CD4-positive, alpha-beta T cell treated with Interleukin-17A for 1 hour (primary cell): Measurements from ENCODE around the gene TAF11L12.
"Not testable (repeated sequence)": the region's sequence is repeated elsewhere in the genome, so short reads cannot be mapped to it uniquely, and the experiment has no call there.

Experiments used
- DNase-seq: peaks from one replicate; pipeline ENCODE4 v3.0.0-alpha.2; 2020

The TAF11L12 gene

DNA sequence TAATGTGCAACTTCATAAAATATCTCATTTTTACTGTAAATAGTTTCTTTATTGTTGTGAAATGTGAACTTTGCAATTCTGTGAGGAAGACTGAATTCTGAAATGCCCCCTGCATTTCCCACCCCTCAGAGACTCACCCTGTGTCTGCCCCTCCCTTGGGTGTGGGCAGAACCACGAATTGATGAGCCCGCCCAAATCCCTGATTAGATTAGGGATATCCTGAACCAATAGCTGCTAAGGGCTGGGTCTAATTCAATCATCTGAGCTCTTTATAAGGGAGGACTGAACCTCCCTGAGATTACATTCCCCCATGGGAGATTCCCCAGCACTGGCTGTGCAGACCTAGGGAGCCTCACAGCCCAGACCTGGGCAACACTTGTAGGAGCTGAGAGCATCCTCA, at the start of gene TAF11L12:
Gene TAF11L12, plus strand, starts transcription at position 301 of the 400 bp plus-strand sequence.
- not testable (repeated sequence) for DNase-seq

DNA sequence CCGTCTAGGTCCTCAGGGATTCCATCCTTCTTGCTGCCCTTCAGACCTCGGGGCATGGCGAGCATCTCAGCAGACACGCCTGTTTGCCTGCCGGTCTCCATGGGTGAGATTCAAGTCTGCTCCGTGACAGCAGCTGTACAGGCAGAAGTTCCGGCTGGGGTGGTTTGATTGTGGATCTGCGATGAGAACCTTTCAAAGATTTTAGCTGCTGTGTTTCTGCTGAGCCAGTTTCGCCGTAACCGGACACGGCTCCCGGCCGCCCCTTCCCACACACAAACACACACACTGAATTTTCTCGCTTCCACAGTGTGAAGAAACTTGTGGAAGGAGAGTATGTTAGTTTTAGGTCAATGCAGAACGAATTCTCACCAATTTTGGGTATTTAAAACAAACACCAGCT, 24.5 kb upstream of the TAF11L12 start, which contains the start of gene TAF11L7:
Gene TAF11L7, minus strand, starts transcription at position 101 of the 400 bp plus-strand sequence.
- not testable (repeated sequence) for DNase-seq

GRCh38 chr5:17590860-17591259, 19.3 kb upstream of the TAF11L12 start, which contains the start of gene TAF11L8:
TSS of gene TAF11L8 (minus strand) at chr5:17590960.
- not testable (repeated sequence) for DNase-seq

GRCh38 chr5:17594255-17594654, 15.9 kb upstream of the TAF11L12 start, which contains the start of gene TAF11L9:
TSS of gene TAF11L9 (minus strand) at chr5:17594394.
- DNase-seq: not testable (repeated sequence)

DNA sequence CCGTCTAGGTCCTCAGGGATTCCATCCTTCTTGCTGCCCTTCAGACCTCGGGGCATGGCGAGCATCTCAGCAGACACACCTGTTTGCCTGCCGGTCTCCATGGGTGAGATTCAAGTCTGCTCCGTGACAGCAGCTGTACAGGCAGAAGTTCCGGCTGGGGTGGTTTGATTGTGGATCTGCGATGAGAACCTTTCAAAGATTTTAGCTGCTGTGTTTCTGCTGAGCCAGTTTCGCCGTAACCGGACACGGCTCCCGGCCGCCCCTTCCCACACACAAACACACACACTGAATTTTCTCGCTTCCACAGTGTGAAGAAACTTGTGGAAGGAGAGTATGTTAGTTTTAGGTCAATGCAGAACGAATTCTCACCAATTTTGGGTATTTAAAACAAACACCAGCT, 12.5 kb upstream of the TAF11L12 start, which contains the start of gene TAF11L10:
Gene TAF11L10, minus strand, starts transcription at position 101 of the 400 bp plus-strand sequence.
- DNase-seq: not testable (repeated sequence)

DNA sequence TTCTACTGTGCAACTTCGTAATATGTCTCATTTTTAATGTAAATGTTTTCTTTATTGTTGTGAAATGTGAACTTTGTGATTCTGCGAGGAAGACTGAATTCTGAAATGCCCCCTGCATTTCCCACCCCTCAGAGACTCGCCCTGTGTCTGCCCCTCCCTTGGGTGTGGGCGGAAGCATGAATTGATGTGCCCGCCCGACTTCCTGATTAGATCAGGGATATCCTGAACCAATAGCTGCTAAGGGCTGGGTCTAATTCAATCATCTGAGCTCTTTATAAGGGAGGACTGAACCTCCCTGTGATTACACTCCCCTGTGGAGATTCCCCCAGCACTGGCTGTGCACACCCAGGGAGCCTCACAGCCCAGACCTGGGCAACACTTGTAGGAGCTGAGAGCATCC, 6.3 kb upstream of the TAF11L12 start, which contains the start of gene TAF11L11:
Gene TAF11L11, plus strand, starts transcription at position 304 of the 400 bp plus-strand sequence.
- not testable (repeated sequence) for DNase-seq

DNA sequence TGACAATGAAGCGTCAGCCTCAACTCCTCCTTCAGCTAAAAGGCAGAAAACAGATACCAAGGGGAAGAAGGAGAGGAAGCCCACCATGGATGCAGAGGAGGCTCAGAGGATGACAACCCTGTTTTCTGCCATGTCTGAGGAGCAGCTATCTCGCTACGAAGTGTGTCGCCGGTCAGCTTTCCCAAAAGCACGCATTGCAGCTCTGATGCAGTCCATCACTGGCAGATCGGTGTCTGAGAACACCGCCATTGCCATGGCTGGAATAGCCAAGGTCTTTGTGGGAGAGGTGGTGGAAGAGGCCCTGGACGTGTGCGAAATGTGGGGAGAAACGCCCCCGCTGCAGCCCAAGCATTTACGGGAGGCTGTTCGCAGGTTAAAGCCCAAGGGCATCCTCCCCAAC, 5.2 kb upstream of the TAF11L12 start:
- no peak for DNase-seq

- DNase-seq: not testable (repeated sequence)
Observed at GRCh38 chr5:17607461-17607860, 2.7 kb upstream of the TAF11L12 start.

GRCh38 chr5:17614872-17615605, 4.8 kb downstream of the TAF11L12 start:
- DNase-seq: no peak

DNA sequence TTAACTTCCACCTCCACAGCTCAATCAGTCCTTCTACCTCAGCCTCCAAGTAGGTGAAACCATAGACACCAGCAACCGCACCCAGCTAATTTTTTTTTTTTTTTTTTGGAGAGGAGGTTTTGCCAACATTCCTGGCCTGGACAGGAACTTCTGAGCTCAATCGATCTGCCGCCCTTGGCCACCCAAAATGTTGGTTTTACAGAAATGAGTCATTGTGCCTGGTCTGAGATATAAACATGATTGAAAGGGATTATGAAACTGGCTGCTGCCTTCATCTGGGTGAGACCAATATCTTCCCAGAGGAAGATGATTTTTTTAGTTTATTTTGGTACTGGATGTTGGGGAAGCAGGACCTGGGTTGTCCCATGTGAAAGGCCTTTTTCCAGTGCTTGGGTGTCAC, 9.2 kb downstream of the TAF11L12 start:
- no peak for DNase-seq

DNA sequence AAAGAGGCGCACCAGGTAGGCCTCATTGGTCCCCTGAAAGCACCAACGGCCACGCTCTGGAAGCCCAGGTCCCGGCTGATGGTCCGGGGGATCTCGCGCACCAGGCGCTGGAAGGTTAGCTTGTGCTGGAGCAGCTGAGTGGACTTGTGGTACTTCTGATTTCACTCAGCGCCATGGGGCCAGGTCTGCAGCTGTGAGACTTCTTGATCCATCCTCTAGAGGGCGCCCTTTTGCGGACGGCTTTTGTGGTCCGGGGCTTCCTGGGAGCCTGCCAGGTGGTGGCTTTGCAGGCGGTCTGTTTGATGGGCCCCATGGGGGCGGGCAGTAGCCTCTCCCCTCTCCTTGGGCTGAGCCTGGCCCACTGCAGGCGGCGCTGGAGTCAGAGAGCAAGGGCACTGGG, 10.4 kb downstream of the TAF11L12 start:
- DNase-seq: no peak

DNA sequence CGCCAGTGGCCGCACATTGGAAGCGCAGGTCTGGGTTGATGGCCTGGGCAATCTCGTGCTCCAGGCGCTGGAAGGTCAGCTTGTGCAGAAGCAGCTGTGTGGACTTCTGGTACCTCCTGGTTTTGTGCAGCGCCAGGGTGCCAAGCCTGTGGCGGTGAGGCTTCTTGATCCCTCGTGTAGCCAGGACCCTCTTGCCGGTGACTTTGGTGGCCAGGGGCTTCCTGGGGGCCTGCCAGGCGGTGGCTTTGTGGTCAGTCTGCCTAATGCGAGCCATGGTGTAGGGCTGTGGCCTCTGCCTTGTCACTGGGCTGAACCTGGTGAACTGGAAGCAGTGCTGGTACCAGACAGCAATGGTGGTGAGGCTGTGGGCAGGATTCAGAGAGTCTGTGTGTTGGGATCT, 15.5 kb downstream of the TAF11L12 start:
- DNase-seq: no peak

DNA sequence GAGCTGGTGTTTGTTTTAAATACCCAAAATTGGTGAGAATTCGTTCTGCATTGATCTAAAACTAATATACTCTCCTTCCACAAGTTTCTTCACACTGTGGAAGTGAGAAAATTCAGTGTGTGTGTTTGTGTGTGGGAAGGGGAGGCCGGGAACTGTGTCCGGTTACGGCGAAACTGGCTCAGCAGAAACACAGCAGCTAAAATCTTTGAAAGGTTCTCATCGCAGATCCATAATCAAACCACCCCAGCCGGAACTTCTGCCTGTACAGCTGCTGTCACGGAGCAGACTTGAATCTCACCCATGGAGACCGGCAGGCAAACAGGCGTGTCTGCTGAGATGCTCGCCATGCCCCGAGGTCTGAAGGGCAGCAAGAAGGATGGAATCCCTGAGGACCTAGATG, 21.6 kb downstream of the TAF11L12 start, which contains the start of gene TAF11L13:
Gene TAF11L13, plus strand, starts transcription at position 301 of the 400 bp plus-strand sequence.
- not testable (repeated sequence) for DNase-seq

DNA sequence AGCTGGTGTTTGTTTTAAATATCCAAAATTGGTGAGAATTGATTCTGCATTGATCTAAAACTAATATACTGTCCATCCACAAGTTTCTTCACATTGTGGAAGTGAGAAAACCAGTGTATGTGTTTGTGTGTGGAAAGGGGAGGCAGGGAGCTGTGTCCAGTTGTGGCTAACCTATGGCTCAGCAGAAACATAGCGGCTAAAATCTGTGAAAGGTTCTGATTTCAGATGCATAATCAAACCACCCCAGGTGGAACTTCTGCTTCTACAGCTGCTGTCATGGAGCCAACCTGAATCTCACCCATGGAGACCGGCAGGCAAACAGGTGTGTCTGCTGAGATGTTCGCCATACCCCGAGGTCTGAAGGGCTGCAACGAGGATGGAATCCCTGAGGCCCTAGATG, 24.0 kb downstream of the TAF11L12 start, which contains the start of gene TAF11L14:
Gene TAF11L14, plus strand, starts transcription at position 301 of the 400 bp plus-strand sequence.
- DNase-seq: no peak

DNA sequence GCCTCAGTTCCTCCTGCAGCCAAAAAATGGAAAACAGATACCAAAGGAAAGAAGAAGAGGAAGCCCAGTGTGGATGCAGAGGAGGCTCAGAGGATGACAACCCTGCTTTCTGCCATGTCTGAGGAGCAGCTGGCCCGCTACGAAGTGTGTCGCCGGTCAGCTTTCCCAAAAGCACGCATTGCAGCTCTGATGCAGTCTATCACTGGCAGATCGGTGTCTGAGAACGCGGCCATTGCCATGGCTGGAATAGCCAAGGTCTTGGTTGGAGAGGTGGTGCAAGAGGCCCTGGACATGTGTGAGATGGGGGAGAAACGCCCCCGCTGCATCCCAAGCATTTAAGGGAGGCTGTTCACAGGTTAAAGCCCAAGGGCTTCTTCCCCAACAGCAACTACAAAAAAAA, 39.0 kb downstream of the TAF11L12 start:
- DNase-seq: not testable (repeated sequence)

DNA sequence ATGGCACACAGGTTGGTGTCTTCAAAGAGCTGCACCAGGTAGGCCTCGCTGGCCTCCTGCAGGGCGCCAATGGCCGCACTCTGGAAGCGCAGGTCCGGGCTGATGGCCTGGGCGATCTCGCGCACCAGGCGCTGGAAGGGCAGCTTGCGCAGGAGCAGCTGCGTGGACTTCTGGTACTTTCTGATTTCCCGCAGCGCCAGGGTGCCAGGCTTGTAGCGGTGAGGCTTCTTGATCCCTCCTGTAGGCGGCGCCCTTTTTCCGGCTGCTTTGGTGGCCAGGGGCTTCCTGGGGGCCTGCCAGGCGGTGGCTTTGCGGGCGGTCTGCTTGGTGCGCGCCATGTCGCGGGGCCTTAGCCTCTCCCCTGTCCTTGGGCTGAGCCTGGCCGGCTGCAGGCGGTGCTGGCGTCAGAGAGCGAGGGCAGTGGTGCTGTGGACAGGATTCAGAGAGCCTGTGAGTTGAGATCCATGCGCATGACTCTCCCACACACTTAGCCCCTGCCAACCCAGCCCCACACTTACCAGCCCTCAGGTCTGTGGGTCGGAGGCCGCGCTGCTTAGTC, 45.1 kb downstream of the TAF11L12 start:
- not testable (repeated sequence) for DNase-seq

DNA sequence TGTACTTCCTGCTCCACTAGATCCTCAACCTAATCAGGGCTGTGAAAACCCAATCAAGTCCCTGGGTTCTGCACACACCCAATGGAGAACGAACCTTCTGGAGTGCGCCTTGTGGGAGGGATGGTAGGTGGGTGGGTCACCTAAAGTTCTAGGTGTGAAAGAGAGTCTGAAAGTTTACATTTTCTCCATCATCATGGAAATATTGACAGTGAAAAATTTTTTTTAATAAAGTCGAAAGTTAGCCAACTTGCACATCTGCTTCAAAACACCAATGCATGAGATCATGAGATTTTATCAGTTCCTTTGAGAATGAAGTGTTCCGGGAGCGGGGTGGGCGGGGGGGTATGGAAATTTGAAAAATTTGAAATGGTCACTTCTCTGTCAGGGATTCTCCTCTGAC, 45.7 kb downstream of the TAF11L12 start:
- no peak for DNase-seq
